AG20443 (cell line): ENCODE data around the gene EPHB1.

Experiments
- DNase-seq: peaks from one replicate; pipeline ENCODE4 v3.0.0; 2012; ENCODE audit warnings: low spot score, mixed read lengths

EPHB1 gene

DNA sequence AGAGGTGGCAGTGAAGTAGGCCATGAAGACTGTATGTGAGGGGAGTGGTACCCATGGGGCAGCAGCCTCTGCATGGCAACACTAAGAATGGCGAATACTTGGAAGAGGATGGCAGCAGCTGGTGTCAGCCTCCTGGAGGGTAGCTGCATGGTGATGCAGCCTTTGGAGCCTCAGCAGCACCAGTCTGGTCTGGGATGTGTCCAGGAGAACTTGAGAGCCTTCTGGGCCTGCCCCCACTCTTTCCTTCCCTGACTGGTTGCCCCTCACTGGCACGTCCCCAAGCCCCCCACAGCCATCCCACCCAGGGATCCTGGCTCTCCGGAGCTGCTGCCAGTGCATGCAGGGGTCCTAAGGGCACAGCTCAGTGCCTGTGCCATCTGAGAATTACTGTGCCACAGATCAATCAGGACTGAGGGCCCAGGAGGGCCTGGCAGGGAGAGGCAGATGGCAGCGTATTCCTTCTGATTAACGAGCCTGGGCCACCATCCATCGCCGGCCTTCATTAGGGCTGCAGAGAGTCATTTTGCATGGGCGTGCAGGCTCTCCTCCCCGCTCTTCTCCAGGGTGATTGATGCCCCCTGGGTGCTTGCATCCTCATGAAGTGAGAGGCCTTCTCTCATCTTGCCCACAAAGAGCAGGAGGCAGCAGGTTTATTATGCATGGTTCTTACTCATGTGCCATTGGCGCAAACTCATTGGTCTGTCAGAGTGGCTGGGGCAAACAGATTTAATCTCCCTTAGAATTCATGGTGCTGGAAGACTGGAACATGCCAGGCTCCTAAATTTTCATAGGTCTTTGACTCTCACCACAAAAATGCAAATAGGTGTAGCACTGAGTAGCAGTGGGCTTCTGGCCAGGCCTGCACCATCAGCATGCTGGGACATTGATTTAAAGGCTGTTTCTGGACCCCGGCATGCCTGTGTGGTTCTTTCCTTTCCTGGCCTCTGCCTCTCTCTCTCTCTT is 116.8 kb downstream of the EPHB1 start:
- DNase-seq, result no peak

DNA sequence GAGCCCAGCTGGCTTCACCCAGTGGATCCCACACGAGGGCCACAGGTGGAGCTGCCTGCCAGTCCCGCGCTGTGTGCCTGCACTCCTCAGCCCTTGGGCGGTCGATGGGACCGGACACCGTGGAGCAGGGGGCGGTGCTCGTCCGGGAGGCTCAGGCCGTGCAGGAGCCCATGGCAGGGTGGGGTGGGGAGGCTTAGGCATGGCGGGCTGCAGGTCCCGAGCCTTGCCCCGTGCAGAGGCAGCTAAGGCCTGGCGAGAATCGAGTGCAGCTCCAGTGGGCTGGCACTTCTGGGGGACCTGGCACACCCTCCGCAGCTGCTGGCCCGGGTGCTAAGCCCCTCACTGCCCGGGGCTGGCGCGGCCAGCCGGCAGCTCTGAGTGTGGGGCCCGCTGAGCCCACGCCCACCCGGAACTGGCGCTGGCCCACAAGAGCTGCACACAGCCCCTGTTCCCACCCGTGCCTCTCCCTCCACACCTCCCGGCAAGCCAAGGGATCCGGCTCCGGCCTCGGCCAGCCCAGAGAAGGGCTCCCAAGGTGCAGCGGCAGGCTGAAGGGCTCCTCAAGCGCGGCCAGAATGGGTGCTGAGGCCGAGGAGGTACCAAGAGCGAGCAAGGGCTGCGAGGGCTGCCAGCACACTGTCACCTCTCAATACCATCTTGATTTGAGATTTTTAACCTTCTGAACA is 121.4 kb downstream of the EPHB1 start:
- DNase-seq, result no peak

DNA sequence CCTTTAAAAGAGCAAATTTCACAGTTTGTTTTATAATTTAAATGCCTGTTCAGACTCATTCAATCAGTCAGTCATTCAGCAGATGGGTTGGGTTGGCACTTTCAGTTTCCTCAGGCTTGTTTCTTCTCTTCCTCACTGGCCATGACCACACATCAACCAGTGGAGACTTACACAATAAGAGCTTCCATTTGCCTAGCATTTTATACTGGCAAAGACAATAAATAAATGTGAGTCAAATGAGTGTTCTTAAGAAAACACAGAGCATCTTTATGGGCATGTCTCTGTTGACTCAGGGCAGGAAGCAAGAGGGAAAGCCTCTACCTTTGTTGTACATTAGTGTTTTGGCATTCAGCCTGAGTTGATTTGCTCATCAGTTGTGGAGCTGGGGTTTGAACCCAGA is 122.6 kb downstream of the EPHB1 start:
- no peak for DNase-seq

DNA sequence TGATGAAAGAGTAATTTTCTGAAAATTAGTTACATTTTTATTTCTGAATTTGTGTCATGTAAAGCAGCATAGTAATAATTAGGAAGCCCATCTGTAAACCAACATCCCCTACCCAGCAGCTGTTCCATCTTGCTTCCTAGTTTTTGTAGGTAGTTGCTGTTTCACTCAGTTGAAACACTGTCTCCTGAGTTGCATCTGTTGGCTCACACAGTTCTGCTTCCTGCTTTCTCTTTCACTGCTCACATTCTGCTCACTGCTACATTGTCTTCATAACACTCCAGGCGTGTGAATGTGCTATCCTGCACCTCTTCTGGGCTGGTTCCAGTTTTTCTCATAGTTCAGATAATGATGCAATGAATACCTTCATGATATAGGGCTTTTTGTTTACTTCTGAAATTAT is 123.4 kb downstream of the EPHB1 start:
- no peak for DNase-seq

DNA sequence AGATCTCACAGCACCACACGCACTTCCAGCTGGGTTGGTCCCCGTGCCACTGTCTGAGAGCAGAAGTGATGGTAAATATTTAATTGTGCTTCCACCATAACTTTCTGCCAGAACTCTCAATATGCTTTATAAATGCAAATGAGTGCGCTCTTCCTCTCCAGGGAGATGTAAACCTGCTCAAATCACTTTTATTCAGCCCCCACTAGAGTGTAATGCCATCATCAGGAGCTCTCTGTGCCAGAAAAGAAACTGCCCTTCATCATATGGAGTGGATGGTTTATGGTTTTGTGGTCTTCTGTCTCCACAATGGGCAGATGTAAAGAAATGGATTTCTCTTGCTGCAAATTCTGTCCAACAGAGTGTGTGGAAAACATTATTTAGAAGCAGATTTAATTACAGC is 127.0 kb downstream of the EPHB1 start:
- DNase-seq, result no peak

DNA sequence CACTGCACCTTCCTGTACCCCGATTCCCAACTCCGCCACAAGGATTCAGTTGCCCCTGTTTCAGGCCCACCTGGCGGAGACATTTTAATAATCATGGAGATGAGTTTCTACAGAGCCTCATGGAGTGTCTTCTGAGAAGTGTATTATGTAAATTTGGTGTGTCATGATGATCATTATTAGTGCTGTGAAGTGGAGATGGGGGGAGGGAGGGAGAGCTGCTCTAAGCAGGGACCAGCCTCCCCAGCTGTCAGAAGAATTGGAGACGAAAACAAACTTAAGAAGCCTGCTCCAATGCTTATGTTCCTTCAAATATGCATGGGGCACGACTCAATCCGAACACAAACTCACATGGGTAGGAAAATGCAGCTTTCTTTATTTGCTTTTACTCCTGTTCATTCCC is 127.8 kb downstream of the EPHB1 start:
- DNase-seq, result no peak

DNA sequence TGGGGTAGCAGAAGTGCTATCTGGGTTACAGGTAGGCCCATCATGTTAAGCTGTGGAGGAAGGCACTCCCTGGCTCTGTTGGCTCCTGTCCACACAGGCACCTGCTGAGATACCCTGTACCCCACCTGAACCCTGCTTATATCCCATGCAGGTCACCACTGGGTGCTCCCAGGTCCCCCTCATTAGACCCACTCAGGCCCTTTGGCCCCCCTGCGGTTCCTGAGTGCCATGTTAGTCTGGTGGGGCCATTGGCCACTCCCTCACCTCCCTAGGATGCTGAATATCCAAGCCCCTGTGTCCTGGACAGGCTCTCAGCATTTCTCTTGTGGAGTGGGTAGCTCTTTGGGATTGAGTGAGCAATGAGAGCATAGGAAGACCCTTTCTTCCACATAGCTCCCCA is 128.2 kb downstream of the EPHB1 start:
- no peak for DNase-seq

DNA sequence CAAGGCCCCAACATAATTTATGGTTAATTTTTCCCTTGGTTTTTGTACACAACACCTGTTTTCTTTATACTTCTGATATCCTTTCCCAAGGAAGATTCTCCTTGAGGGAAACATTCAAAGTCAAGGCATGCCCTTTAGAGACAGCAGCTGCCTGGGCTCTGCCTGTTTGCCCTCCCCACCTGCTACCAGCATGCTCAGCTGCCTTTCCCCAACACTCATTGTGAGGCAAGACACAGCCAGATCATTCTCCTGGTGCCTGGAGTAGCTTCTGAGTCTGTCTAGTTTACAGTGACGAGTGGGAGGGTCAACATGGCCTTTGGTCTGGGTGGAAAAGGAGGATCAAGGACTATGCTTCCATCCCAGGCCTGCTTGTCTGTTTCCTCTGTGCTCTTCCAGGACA is 132.5 kb downstream of the EPHB1 start:
- DNase-seq, result no peak

DNA sequence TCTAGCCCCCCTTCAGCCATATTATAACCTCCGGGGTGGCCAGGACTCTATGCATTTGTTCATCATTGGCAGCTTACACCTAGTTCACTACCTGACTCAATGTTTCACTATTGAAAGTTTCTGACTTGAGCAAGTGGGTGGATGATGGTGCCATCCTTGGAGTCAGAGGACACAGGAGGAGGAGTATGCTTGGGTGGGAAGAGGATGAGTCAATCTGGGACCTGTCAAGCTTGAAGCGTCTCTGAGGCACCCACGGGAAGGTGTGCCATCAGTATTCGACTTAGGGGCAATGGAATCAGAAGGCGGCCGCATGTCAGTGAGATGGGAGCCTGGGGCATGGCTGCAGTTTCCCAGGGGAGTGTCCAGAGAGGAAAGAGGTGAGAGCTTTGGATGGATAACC is 133.3 kb downstream of the EPHB1 start:
- DNase-seq, result no peak

DNA sequence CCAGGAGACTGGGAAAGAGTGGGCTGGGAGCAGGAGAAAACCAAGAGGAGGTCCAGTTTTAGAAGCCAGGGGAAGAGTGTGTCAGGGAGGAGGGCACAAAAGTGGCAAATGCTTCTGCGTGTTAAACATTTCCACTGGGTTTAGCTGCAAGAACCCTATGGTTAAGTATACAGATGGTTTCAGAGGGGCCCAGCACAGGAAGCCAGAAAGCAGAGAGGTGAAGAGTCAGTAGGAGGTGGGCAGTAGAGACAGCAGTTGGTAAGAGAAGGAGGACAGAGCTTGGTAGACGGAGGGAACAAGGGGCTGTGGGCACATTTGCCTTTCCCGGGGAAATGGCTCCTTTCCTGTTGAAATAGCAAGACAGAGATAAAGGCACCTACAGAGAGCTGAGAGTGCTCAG is 133.8 kb downstream of the EPHB1 start:
- no peak for DNase-seq

DNA sequence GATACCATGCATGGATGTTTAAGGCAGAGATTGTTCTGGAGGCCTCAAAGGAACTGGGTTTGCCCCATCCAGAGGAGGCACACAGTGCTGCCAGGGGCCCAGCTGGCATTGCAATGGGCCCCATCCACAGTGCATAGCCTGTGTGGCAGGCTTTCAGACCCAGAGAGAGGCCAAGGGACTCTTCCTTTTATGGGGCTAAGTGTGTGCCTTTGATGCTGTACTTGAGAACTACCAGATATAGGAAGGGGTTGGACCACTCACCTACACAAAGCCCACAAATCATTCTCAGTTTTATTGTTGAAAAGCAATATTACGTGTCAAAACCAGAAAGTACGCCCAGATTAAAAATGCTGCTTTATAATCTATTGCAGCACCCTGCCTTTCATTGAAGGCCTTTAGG is 134.9 kb downstream of the EPHB1 start:
- no peak for DNase-seq

DNA sequence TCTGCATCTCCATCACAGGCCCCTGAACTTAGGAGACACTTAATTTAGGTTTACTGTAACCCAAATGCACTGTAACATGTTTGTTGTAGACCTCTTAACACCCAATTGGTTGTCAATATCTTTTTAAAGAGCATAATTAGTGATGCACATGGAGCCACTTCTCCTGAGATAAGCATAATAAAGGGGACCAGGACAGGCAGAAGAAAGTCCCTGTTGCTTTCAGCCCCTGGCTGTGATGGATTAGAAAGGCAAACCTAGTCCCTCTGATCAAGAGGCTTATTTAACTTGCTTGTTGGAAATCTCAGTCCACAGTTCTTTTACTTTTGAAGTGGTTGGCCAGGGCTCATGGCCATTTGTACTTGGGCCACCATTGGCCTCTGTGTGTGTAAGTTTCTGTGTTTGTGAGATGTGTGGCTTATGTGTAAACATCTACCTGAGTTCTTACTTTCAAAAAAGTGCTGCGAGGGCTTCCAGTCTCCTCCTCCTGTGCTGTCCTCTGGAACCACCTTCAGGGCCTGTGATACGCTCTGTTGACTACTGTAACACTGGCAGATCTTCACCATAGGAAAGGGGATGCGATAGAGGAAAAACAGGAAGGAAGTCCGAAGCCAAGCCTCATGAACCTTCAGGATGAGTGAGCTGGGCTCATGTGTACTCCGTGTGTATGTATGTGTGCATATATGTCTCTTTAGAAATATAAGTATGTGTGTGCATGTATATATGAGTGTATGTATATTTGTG is 136.2 kb downstream of the EPHB1 start:
- no peak for DNase-seq

DNA sequence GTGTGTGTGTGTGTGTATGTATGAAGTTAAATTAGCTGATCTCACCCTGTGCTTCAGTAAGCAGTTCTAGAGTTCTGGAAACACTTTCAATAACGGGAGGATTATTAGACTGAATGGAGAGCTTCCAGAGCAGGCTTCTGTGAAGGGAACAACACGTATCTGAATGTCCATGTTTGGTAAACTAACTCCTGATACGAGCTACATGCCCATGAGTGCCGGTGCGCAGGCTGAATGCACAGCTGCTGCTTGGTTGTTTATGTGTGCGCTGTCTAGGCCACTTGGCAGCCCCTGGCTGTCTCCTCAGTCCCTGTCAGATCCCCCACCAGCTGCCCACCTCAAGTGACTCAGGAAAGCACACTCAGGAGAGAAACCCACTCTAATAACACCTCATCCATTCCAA is 137.0 kb downstream of the EPHB1 start:
- DNase-seq, result no peak

DNA sequence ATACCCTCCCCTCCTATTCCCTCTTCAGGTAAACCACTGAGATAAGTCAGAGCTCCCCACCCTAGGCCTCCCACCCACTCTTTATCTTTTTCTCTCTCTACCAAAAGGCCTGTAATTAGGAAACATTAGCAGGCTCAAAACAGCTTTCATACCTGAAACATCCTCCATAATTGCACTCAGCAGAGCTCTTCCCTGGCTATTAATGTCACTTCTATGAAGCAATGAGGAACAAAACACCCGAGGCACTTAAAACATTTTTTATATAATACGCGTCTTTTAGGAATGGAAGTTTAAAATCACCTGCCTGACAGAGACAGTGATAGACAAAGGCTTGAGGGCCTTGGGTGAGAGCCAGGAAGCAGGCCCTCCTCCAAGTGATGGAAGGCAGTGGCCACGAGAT is 138.9 kb downstream of the EPHB1 start:
- no peak for DNase-seq

DNA sequence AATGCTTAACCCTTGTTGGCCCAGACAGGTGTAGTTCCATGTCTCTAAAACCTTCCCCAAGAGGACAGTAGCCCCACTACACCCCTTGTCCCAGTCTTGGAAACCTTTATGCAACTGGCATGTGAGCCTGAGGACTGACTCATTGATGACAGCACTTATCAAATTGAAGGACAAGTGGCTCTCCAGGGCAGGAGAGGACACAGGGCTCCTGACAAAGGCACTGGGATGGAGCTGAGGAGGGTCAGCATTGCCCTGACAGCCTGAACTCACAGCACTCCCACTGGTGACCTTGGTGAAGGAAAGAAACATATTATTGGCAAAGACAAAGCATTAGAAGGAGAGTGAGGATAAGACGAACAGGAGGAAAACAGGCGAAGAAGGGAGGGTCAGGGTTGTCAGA is 139.9 kb downstream of the EPHB1 start:
- no peak for DNase-seq

DNA sequence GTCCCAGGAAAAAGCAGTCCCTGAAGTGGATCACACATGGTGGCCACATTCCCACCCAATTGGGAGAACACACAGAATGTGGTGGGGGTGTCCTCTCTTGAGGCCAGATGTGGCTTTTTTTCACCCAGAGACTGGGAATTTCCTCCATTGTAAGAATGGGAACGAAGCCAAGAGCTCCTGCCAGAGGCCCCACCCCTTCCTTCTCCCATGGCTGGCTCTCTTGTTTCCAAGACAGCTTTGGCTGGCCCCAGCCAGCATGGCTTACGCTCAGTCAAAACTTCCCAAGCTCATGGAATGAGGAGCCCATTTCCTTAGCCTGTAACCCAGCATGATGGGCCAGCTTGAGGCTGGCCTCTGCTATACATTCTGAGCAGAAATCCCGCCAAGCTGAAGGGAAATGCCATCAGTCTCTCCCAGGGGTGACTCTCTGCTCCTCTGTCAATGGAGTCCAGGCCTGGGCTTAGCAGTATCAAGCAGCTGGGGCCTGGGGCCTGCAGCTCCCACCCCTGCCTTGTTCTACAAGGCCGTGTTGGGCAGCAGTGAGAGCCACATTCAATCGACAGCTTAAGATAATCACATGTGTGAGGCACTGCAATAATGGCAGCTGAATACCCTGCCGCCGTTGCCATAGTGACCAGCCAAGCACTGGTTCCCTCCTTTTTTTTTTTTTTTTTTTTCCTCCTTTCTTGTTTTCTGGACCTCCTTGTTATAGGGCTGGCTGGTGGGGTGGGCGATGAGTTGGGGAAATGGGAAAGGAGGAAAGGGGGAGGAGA is 142.4 kb downstream of the EPHB1 start:
- DNase-seq, result no peak

DNA sequence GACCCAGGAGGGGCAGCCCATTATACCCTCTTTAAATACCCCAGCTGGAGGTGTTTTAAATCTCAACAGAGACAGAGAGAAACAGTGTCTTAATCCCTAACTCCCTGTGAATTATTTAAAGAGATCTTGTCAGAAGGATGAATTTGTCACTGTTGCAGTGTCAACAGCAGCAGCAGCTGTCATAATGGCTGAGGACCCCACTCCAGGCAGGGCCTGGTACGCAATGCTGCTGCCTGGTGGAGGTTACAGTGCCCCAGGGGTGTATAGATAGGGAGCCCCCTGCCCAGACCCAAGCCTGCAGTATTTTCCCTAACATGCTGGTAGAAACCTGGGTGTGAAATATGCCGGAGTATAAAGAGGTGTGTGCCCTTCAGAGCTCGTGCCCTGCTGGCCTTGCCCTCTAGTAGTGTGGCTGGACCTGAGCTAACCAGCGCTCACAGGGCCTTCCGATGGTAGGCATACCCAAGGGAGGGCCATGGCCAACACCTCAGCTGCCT is 143.0 kb downstream of the EPHB1 start:
- no peak for DNase-seq

DNA sequence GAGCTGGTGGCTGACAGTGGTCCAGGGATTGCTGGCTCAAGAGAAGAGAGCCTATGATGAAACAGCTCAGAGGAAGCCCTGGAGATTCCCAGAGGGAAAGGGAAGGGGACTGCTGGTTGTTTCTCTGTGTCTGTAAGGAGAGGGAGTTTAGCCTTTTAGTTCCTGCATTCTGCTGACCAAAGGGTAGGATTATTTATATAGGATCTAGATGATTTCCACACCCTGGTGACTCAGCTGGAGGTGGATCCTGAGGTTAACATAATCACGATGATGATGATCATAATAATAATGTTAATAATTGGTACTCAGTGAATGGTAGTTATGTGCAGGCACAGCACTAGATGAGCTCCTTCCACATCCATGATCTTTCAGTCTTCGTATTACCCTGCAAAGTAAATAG is 144.9 kb downstream of the EPHB1 start:
- DNase-seq, result no peak

DNA sequence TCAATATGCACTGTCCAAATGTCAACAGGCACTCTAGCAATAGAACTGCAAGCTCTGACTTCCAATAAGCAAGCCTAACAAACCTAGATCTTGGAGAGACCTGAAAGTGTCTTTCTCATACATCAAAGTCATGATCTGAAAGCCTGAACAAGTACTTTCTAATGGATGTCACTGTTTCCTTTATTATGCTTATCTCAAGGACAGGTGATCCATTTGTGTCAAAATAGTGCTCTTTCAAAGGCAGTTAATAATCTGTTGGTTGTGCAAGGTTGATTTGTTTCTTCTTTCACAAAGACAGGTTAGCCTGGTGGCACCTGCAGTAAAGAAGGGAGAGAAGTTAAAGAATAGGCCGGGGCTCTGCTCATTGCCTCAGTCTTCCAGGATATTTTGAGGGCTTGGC is 146.8 kb downstream of the EPHB1 start:
- no peak for DNase-seq

DNA sequence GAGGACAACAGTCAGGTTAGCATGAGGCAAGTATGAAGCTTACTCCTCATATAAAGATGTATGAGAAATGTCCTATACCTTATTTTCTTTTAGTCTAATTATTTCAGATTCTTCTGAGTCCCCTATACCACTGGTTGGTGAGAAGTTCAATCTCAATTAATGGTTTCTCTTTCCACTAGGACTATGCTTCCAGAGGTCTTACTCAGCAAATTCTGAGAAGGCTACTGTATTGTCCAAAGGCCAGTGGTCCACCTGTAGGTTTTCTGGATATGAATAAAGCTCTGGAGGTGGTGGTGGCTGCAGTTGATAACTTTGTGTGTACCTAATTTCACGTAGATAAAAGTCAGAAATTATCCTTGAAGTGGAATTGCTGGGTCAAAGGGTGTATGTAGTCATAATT is 149.4 kb downstream of the EPHB1 start:
- no peak for DNase-seq

DNA sequence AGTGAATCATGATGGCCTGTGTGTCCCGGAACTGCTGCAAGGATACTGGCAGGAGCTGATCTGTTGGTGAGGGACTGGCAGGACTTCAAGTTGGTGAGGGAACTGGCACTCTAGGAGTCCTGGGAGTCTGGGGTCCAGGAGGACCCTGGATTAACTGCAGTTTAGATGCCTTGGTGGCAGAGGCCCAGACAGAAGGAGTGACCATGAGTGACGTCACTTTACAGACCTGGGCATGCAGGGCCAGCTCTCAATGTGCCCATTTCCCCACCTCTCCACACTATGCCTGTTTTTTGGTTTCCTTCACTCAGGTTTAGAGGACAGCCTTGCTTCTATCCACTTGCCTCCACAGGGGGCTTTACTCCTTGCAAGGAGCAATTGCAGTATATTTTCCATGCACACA is 154.1 kb downstream of the EPHB1 start:
- no peak for DNase-seq

DNA sequence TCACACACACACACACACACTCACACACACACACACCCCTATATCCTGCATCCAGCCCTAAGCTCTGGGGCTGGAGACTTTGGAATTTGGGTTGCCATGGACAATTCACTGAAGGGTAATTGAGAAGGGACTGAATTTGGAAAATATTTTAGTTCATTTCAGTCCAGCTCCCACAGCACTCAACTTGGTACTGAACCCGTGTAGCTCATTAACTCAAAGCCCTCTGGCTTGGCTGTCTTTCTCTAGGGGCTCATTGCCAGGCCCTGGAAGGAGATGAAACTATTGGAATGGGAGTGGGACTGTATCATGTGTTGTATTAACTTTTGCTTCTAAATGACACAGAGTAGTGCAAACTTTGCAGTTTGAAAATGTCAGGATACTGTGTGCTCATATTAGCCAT is 157.3 kb downstream of the EPHB1 start:
- DNase-seq, result no peak
